Hepatocyte (in vitro differentiated cells): ENCODE data around the gene HOXB3. TPM values are rescaled to one million over a fixed set of nuclear protein-coding genes. Genes with fewer than 3 reads are reported as not detected.

ENCODE experiments used
- DNase-seq: peaks from one replicate; pipeline ENCODE4 v3.0.0-alpha.2; 2016; ENCODE audit warnings: low spot score
- H2AFZ ChIP-seq: fragments of 200-600 bp; sonication (generic); 2 replicates; pipeline ENCODE4 v1.6.0; 2016; ENCODE audit warnings: antibody characterized with exemption, mild to moderate bottlenecking
- H3K27ac ChIP-seq: fragments of 200-600 bp; sonication (generic); 2 replicates; pipeline ENCODE4 v1.5.1; 2016; ENCODE audit warnings: mild to moderate bottlenecking
- H3K27me3 ChIP-seq: fragments of 200-600 bp; sonication (generic); 2 replicates; pipeline ENCODE4 v1.6.1; 2016
- H3K36me3 ChIP-seq: fragments of 200-600 bp; sonication (generic); replicated peaks from 2 replicates; pipeline ENCODE4 v1.5.1; 2016; ENCODE audit warnings: low read depth; ENCODE audit not compliant: insufficient read depth
- H3K4me1 ChIP-seq: fragments of 200-600 bp; sonication (generic); 2 replicates; pipeline ENCODE4 v1.5.1; 2016; ENCODE audit warnings: mild to moderate bottlenecking, moderate library complexity; ENCODE audit not compliant: insufficient read depth
- H3K4me2 ChIP-seq: fragments of 200-600 bp; sonication (generic); 2 replicates; pipeline ENCODE4 v1.6.0; 2016
- H3K4me3 ChIP-seq: fragments of 200-600 bp; sonication (generic); 2 replicates; pipeline ENCODE4 v1.5.1; 2016; ENCODE audit warnings: mild to moderate bottlenecking
- H3K79me2 ChIP-seq: fragments of 200-600 bp; sonication (generic); 2 replicates; pipeline ENCODE4 v1.6.0; 2017; ENCODE audit warnings: mild to moderate bottlenecking
- H3K9me2 ChIP-seq: fragments of 200-600 bp; sonication (generic); replicated peaks from 2 replicates; pipeline ENCODE4 v1.6.0; 2017; ENCODE audit warnings: mild to moderate bottlenecking; ENCODE audit not compliant: insufficient read depth
- H3K9me3 ChIP-seq: fragments of 200-600 bp; sonication (generic); 2 replicates; pipeline ENCODE4 v1.5.1; 2016; ENCODE audit warnings: low read depth, mild to moderate bottlenecking
- H4K20me1 ChIP-seq: fragments of 200-600 bp; sonication (generic); 2 replicates; pipeline ENCODE4 v1.6.0; 2016; ENCODE audit warnings: mild to moderate bottlenecking; ENCODE audit not compliant: insufficient read depth, poor library complexity, severe bottlenecking
- EZH2 ChIP-seq: fragments of 200-600 bp; sonication (generic); IDR thresholded peaks from 2 replicates; pipeline ENCODE4 v1.6.1; 2016; ENCODE audit warnings: antibody characterized with exemption, mild to moderate bottlenecking, borderline replicate concordance
- EZH2phosphoT487 ChIP-seq: fragments of 200-600 bp; sonication (generic); IDR thresholded peaks from one replicate; pipeline ENCODE4 v1.6.1; 2018; ENCODE audit warnings: antibody characterized with exemption, mild to moderate bottlenecking, low read depth, moderate library complexity; ENCODE audit not compliant: unreplicated experiment, severe bottlenecking
- WGBS: methylation state at CpG from one replicate; pipeline ENCODE4 v1.1.6; 2016; ENCODE audit warnings: low lambda C conversion rate; ENCODE audit errors: missing lambda C conversion rate; 5-methylcytosine and 5-hydroxymethylcytosine counted together
- polyA plus RNA-seq: library from polyadenylated mRNA; unstranded; fragments of >200 nt; fragmentation: Nextera tagmentation; extraction: Ambion mirVana; gene quantifications from 2 replicates; pipeline ENCODE4 v1.2.1, GENCODE V29; 2016
- total RNA-seq: library from RNA; depleted of rRNA; stranded (reverse); fragments of >200 nt; gene quantifications from 2 replicates; pipeline ENCODE4 v1.2.3, GENCODE V29; 2014
- TF ChIP-seq, protein P1 (sequence below): fragments of 200-600 bp; sonication (generic); IDR thresholded peaks from 2 replicates; pipeline ENCODE4 v1.5.1; 2016; ENCODE audit warnings: antibody characterized with exemption, mild to moderate bottlenecking; ENCODE audit not compliant: poor library complexity

The HOXB3 gene
- total and polyA plus RNA-seq, 2 experiments from 2014 or later, result 1.8 to 5.9 TPM

DNA sequence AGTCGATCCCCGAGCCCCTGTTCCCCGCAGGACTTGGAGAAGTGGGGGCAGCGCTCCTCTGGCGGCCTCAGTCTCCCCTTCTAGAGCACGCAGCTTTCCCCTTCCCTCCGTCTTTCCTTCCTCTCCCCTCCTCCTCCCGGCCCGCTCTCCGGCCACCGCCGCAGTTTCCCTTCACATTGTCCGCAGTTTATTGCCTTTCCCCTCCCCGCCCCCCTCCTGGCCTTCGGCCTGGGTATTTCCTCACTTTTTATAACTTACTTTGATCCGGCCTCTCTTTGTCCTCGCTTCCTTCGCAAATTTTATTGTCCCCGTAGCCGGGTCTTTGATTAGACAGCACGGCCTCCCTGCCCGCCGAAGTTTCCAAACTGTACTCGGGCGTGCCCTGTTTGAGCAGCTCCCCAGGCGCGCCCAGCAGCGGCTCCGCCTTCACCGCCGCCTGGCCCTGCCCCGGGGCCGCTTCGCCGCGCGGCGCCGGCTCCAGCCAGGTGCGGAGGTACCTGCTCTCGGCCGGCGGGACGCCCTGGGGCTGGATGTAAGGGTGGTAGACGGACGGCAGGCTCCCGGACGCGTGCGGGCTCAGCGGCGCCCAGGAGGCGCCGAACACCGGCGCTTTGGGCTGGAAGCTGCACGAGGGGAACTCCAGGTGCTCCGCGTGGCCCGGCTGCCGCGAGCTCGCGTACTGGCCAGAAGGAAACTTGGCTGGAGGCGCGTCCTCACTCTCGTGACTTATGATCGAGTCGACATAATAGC lies 35.6 kb upstream of the HOXB3 start:
- Histone ChIP-seq H4K20me1 (no peaks in the 10 kb centered on the region), H3K4me3 (peak overlapping the region; percentile 29), H2AFZ (peak overlapping the region; percentile 66), H3K4me1 (peaks cover 20% of the 10 kb centered on the region), H3K36me3 (no peaks in the 10 kb centered on the region), H3K9me3 (no peaks in the 10 kb centered on the region), H3K79me2 (no peaks in the 10 kb centered on the region), H3K4me2 (peak overlapping the region; percentile 94), H3K27ac (peak overlapping the region; percentile 55), H3K27me3 (peaks cover 98% of the 10 kb centered on the region), H3K9me2 (no peaks in the 10 kb centered on the region)
- peak; percentile 66 for DNase-seq
- TF ChIP-seq EZH2 (peak; percentile 92), EZH2phosphoT487 (peak; percentile 58)
- TF ChIP-seq, protein P1, sequence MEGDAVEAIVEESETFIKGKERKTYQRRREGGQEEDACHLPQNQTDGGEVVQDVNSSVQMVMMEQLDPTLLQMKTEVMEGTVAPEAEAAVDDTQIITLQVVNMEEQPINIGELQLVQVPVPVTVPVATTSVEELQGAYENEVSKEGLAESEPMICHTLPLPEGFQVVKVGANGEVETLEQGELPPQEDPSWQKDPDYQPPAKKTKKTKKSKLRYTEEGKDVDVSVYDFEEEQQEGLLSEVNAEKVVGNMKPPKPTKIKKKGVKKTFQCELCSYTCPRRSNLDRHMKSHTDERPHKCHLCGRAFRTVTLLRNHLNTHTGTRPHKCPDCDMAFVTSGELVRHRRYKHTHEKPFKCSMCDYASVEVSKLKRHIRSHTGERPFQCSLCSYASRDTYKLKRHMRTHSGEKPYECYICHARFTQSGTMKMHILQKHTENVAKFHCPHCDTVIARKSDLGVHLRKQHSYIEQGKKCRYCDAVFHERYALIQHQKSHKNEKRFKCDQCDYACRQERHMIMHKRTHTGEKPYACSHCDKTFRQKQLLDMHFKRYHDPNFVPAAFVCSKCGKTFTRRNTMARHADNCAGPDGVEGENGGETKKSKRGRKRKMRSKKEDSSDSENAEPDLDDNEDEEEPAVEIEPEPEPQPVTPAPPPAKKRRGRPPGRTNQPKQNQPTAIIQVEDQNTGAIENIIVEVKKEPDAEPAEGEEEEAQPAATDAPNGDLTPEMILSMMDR, result no peak
- under 1% methylated on average over 59 of the region's 69 CpGs for whole genome bisulfite sequencing

DNA sequence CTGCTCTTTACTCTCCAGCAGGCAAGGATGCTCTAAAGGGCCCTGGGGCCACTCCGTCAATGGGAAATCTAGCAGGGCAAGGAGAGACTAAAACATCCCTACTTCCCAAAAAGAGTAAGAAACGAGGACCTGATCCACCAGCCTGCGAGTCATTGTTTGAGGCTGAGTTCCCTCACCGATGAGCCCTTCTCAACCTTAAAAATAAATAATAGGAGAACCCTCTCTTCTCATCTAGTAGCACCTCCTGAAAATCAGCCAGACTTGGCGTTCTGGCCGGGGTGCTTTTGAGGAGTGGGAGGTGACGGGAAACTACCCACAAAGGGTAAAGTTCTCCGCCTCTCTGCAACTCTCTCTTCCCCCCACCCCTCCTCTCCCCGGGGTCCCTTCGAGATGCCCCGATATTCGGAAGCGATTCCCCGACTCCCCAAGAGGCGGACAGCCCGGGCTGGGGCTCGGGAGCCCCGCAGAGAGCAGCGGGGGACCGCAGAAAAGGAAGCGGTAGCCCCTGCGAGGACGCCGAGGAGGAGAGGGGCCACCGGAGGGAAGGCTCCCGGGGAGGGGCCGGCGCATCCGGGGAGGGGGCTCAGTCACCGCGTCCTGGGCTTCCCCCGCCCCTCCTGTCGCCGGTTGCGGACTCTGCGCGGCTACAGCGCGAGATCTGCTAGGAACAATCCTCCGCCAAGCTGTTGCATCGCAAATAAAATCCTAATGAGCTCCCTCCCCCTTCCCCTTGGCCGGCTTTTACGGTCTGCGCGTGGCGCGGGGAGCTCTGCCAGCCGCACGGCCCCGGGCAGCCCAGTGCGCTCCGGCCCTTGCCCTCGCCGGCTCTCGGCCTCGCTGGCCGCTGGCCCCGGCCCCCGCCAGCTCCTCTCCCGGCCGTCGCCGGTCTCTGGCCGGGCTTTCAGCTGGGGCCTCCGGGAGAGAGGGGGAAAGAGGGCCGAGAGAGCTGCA lies 34.8 kb upstream of the HOXB3 start:
- peak overlapping the region; percentile 55 for H3K27ac ChIP-seq
- no peaks in the 10 kb centered on the region for H4K20me1 ChIP-seq
- no peaks in the 10 kb centered on the region for H3K9me3 ChIP-seq
- peak overlapping the region; percentile 29 for H3K4me3 ChIP-seq
- H2AFZ ChIP-seq, result peak overlapping the region; percentile 66
- peaks cover 98% of the 10 kb centered on the region for H3K27me3 ChIP-seq
- TF ChIP-seq EZH2phosphoT487 (peak; percentile 71), EZH2 (peak; percentile 75)
- TF ChIP-seq, protein P1, result no peak
- H3K4me1 ChIP-seq, result peaks cover 24% of the 10 kb centered on the region
- peak overlapping the region; percentile 94 for H3K4me2 ChIP-seq
- H3K9me2 ChIP-seq, result no peaks in the 10 kb centered on the region
- no peaks in the 10 kb centered on the region for H3K79me2 ChIP-seq
- 2% methylated on average over 36 of the region's 66 CpGs for WGBS
- H3K36me3 ChIP-seq, result no peaks in the 10 kb centered on the region
- DNase-seq, result peak; percentile 55

DNA sequence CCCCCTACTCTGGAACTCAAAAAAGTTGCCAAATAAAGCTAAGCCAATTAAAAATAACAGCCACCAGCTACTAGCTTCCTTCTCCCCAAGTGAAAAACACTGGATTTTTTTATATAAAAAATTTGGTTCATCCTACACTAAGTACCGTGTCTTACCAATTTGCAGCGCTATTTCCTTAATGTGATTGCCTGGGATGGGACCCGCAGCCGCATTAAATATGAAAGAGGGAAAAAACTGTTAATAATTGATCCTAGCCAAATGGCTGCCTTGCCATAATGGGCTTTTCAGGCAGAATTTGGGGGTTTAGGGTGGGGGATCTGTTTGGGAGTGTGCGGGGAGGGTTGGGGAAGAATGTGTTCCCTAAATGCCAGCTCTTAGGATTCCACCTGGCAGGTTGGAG lies 34.1 kb upstream of the HOXB3 start:
- Histone ChIP-seq H3K27me3 (peaks cover 98% of the 10 kb centered on the region), H3K9me2 (no peaks in the 10 kb centered on the region), H2AFZ (no peak overlapping the region), H3K36me3 (no peaks in the 10 kb centered on the region), H3K4me2 (peak overlapping the region; percentile 94), H3K9me3 (no peaks in the 10 kb centered on the region), H4K20me1 (no peaks in the 10 kb centered on the region), H3K4me3 (no peak overlapping the region), H3K79me2 (no peaks in the 10 kb centered on the region), H3K27ac (no peak overlapping the region), H3K4me1 (peaks cover 26% of the 10 kb centered on the region)
- WGBS, result 37% methylated on average over 5 of the region's 5 CpGs
- DNase-seq, result no peak
- peak; percentile 42 for TF ChIP-seq EZH2phosphoT487
- TF ChIP-seq, protein P1, result no peak
